Common myeloid progenitor, CD34-positive (primary cell): ENCODE results near the gene RPL39L.

Experiments used
- CTCF ChIA-PET: fragments of 350-600 bp; sonication (Branson Sonifier 250); formaldehyde crosslinking; loops from one replicate; lab custom pipeline; 2021; ENCODE audit warnings: antibody characterized with exemption; lab: Charles Lee
- POLR2A ChIA-PET: fragments of 350-600 bp; sonication (Branson Sonifier 250); formaldehyde crosslinking; loops from one replicate; lab custom pipeline; 2021; ENCODE audit warnings: antibody characterized with exemption; lab: Charles Lee
- DNase-seq, 3 donors: peaks; one replicate each; pipeline versions ENCODE4 v3.0.0 to v3.0.0-alpha.2; 2013
- H3K27ac ChIP-seq, 2 experiments: 1 replicate in 1 of 2; 2 replicates in 1 of 2; pipeline ENCODE4 v1.7.0; 2013; ENCODE audit warnings: inconsistent platforms in 2 of 2, low read length in 2 of 2, mild to moderate bottlenecking in 2 of 2, low read depth in 1 of 2, moderate library complexity in 1 of 2; ENCODE audit not compliant: severe bottlenecking in 2 of 2, insufficient read depth in 1 of 2, poor library complexity in 1 of 2
- H3K27me3 ChIP-seq, 5 experiments: replicated peaks in 2 of 5; 1 replicate in 3 of 5; 2 replicates in 2 of 5; pipeline versions ENCODE4 v1.6.1 to v1.7.0; 2013; ENCODE audit warnings: low read length in 4 of 5, mild to moderate bottlenecking in 2 of 5, moderate library complexity in 2 of 5, inconsistent platforms in 1 of 5; ENCODE audit not compliant: insufficient read depth in 5 of 5, control insufficient read depth in 4 of 5
- H3K36me3 ChIP-seq, 4 experiments: 1 replicate in 2 of 4; 2 replicates in 2 of 4; pipeline versions ENCODE4 v1.6.1 to v1.7.0; 2013; ENCODE audit warnings: low read length in 3 of 4, control low read depth in 1 of 4, mild to moderate bottlenecking in 1 of 4; ENCODE audit not compliant: control insufficient read depth in 4 of 4, insufficient read depth in 4 of 4
- H3K4me1 ChIP-seq, 4 experiments: 1 replicate in 3 of 4; 2 replicates in 1 of 4; pipeline versions ENCODE4 v1.6.1 to v1.7.1; 2013; ENCODE audit warnings: low read length in 3 of 4, mild to moderate bottlenecking in 3 of 4, control low read depth in 1 of 4, inconsistent platforms in 1 of 4, moderate library complexity in 1 of 4; ENCODE audit not compliant: control insufficient read depth in 4 of 4, insufficient read depth in 4 of 4; ENCODE audit errors: control extremely low read depth in 1 of 4
- H3K4me3 ChIP-seq, 7 experiments: 1 replicate in 4 of 7; 2 replicates in 3 of 7; pipeline versions ENCODE4 v1.5.1 to v1.7.0; 2013; ENCODE audit warnings: mild to moderate bottlenecking in 7 of 7, low read length in 6 of 7, moderate library complexity in 6 of 7, inconsistent platforms in 2 of 7, low read depth in 2 of 7, control low read depth in 1 of 7; ENCODE audit not compliant: insufficient read depth in 4 of 7, control insufficient read depth in 1 of 7; ENCODE audit errors: extremely low read depth in 1 of 7
- H3K9me3 ChIP-seq, 5 experiments: 1 replicate in 4 of 5; 2 replicates in 1 of 5; pipeline versions ENCODE4 v1.6.1 to v1.7.1; 2013; ENCODE audit warnings: low read length in 4 of 5, mild to moderate bottlenecking in 2 of 5, inconsistent platforms in 1 of 5, low read depth in 1 of 5, moderate library complexity in 1 of 5; ENCODE audit not compliant: control insufficient read depth in 4 of 5, insufficient read depth in 2 of 5; ENCODE audit errors: control extremely low read depth in 1 of 5
- WGBS: methylation state at CpG from one replicate; pipeline ENCODE4 v1.1.5; 2013; ENCODE audit not compliant: insufficient coverage; 5-methylcytosine and 5-hydroxymethylcytosine counted together

Gene RPL39L

GRCh38 chr3:187132666-187133065 lies 6.6 kb downstream of the RPL39L start:
- CTCF ChIA-PET = interaction anchor here (0.6 to 1.5 kb wide), 2 partner anchors 19 to 172 kb away, joined by 3 read pairs; no protein-coding TSS in a partner anchor
- H3K36me3 ChIP-seq = no peaks in the 10 kb centered on the region
- no peak for DNase-seq
- no peaks in the 10 kb centered on the region for H3K27me3 ChIP-seq
- POLR2A ChIA-PET = no interaction called here
- peaks cover 0 to 24% (median 4%) of the 10 kb centered on the region in 5 experiments for H3K9me3 ChIP-seq
- H3K27ac ChIP-seq = no peak overlapping the region
- peaks cover 0 to 9% (median 4%) of the 10 kb centered on the region in 4 experiments for H3K4me1 ChIP-seq
- WGBS = 100% methylated on average over 1 of the region's 2 CpGs
- H3K4me3 ChIP-seq = no peak overlapping the region

- H3K27ac ChIP-seq = no peak overlapping the region
- POLR2A ChIA-PET = no interaction called here
- CTCF ChIA-PET = interaction anchor here (1.2 to 1.5 kb wide), 3 partner anchors 8 to 19 kb away, joined by 3 to 6 read pairs (median 4); partner anchors contain the start of gene RPL39L
Observed at GRCh38 chr3:187131981-187132380, 7.3 kb downstream of the RPL39L start.

GRCh38 chr3:187130346-187131066 lies 8.8 kb downstream of the RPL39L start:
- DNase-seq = peak; percentile 84 to 95 (median 92)
- H3K9me3 ChIP-seq = peaks cover 0 to 21% (median 4%) of the 10 kb centered on the region in 5 experiments
- H3K4me3 ChIP-seq = peak overlapping the region in 2 of 7 experiments; percentile 4 to 50
- 33% methylated on average over 2 of the region's 5 CpGs for WGBS
- H3K4me1 ChIP-seq = peaks cover 0 to 9% (median 4%) of the 10 kb centered on the region in 4 experiments
- no peaks in the 10 kb centered on the region for H3K27me3 ChIP-seq
- no peaks in the 10 kb centered on the region for H3K36me3 ChIP-seq
- H3K27ac ChIP-seq = peak overlapping the region in 1 of 2 experiments; percentile 52
- POLR2A ChIA-PET = no interaction called here
- CTCF ChIA-PET = interaction anchor here (1.2 to 2.8 kb wide), 4 partner anchors 9 to 20 kb away, joined by 4 to 11 read pairs (median 8); partner anchors contain the start of gene RPL39L

More at GRCh38 chr3:187131981-187132380, 7.3 kb downstream of the RPL39L start:
- Histone ChIP-seq H3K4me1 (peaks cover 0 to 9% (median 4%) of the 10 kb centered on the region in 4 experiments), H3K9me3 (peaks cover 0 to 24% (median 4%) of the 10 kb centered on the region in 5 experiments), H3K4me3 (no peak overlapping the region), H3K27me3 (no peaks in the 10 kb centered on the region), H3K36me3 (no peaks in the 10 kb centered on the region)
- no peak for DNase-seq
- no CpG with 5 or more reads among the region's 3 CpGs for WGBS

- DNase-seq = peak in 2 of 3 donors; percentile 14 to 31
- H3K27ac ChIP-seq = no peak overlapping the region
- no peaks in the 10 kb centered on the region for H3K27me3 ChIP-seq
- CTCF ChIA-PET = interaction anchor here (1.3 kb wide), 1 partner anchor 12 kb away, joined by 3 read pairs; no protein-coding TSS in a partner anchor
- 89% methylated on average over 4 of the region's 6 CpGs for WGBS
- H3K4me1 ChIP-seq = peaks cover 0 to 3% (median under 1%) of the 10 kb centered on the region in 4 experiments
- H3K4me3 ChIP-seq = no peak overlapping the region
- no peaks in the 10 kb centered on the region for H3K36me3 ChIP-seq
- peaks cover 0 to 5% (median 0%) of the 10 kb centered on the region in 5 experiments for H3K9me3 ChIP-seq
- POLR2A ChIA-PET = no interaction called here
Observed at GRCh38 chr3:187125319-187126031, 13.8 kb downstream of the RPL39L start.

GRCh38 chr3:187122261-187122660 lies 17.0 kb downstream of the RPL39L start:
- H3K27me3 ChIP-seq = no peaks in the 10 kb centered on the region
- CTCF ChIA-PET = interaction anchor here (1.1 to 2.4 kb wide), 2 partner anchors 9 to 28 kb away, joined by 4 to 9 read pairs; no protein-coding TSS in a partner anchor
- peaks cover 0 to 3% (median 0%) of the 10 kb centered on the region in 5 experiments for H3K9me3 ChIP-seq
- WGBS = no CpG with 5 or more reads among the region's 1 CpG
- H3K36me3 ChIP-seq = no peaks in the 10 kb centered on the region
- no peak overlapping the region for H3K27ac ChIP-seq
- POLR2A ChIA-PET = no interaction called here
- H3K4me1 ChIP-seq = no peaks in the 10 kb centered on the region
- no peak for DNase-seq
- H3K4me3 ChIP-seq = no peak overlapping the region

- ChIA-PET POLR2A (no interaction called here), CTCF (interaction anchor here (0.5 to 3.2 kb wide), 8 partner anchors 9 to 95 kb away, joined by 3 to 12 read pairs (median 4); partner anchors contain the start of gene RPL39L)
- Histone ChIP-seq H3K27ac (no peak overlapping the region), H3K9me3 (no peaks in the 10 kb centered on the region), H3K4me1 (no peaks in the 10 kb centered on the region), H3K4me3 (no peak overlapping the region), H3K36me3 (no peaks in the 10 kb centered on the region), H3K27me3 (no peaks in the 10 kb centered on the region)
- DNase-seq = no peak
- WGBS = 92% methylated on average over 2 of the region's 2 CpGs
Observed at GRCh38 chr3:187120326-187120725, 19.0 kb downstream of the RPL39L start.
